ENCODE data around the gene NAV2.
A peak's percentile ranks its signal among the peaks of the same experiment; 100 is the strongest.

Gene NAV2

DNA sequence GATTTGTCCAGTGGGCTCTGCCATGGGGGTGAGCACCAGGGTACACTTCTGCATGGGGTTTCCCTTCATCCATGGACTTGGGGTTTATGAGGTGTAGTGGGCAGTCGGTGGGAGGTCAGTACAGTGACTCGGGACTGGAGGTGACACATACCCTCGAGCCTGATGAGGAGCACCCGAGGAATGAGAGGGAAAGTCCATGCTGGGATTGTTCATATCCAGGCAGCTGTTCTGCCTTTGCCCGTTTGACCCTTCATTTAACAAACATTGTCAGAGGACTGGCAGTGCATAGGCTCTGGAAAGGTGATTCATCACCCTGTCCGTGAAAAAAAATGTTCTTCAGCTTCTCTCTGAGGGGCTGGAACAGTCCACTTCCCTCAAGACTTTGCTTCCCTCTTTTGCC, 2.7 kb downstream of the NAV2 start:
- DNase-seq = no peak

DNA sequence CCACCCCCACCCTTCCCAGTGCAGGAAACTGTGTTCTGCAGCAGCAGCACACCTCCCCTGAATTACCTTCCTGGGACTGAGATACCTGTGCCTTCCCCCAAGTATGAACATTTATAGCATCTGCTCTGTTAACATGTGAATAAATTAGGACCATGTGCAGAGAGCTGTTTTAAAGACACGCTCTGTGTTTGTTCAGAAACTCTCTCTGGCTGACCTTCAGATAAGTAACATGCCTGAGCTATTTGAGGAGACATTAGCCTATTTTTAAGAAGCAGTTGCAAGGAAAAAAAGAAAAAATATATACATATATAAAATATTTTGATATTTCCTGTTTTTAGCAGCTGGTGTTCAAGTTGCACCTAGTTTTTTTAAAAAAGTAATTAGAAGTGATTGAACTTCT, 5.4 kb downstream of the NAV2 start:
- no peak for DNase-seq

DNA sequence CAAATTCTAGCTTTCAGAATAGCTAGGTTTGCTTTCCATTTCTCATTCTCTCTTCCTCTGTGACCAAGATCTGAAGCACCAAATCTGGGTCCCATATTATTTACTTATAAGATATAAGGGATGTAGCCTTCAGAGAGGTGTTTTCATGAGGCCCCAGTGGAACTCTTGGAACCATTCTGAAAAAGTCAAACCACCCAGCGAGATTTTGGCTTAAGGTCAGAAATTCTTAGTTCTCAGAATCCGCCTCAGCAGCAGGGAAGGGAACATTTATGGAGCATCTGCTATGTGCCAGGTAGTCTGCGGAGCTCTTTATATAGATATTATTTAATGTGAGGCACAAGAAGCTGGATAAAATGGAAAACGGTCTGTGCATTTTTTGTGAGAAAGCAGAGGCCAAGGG, 6.3 kb downstream of the NAV2 start:
- DNase-seq = no peak

DNA sequence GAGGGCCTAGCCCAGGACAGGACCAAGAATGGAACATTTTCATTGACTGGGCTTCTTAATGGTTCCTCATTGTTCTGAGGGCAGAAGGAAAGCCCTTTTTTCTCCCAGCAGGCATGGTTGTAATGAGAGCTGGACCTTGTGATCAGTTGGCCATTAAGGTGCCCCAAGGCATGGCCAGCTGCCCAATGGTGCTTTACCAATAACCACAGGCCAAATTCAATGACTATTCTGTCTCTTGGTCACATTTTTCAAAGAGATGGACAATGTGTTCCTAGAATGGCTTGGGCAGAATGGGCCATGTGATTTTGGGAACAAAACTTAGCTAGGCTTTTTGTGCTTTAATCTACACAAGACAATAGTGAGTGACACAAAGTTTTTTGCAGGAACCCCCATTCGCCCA, 7.3 kb downstream of the NAV2 start:
- DNase-seq = no peak

DNA sequence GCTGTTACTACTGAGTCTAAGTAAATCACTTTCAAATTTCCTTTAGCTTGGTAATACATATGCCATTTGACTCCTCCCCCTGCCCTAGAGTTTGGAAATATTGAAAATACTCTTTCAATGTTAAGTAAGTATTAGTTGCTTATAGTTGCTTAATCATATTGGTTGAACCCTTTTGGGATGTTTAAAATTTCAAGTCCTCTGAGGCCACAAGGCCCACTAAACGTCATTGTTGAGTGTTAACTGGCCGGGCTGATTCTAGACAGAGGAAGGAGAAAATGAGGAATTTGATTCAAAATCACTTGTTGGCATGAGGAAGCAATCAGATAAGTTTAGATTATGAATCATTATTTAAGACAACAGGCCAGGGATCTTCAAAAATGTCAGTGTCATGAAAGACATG, 8.5 kb downstream of the NAV2 start:
- DNase-seq = no peak

DNA sequence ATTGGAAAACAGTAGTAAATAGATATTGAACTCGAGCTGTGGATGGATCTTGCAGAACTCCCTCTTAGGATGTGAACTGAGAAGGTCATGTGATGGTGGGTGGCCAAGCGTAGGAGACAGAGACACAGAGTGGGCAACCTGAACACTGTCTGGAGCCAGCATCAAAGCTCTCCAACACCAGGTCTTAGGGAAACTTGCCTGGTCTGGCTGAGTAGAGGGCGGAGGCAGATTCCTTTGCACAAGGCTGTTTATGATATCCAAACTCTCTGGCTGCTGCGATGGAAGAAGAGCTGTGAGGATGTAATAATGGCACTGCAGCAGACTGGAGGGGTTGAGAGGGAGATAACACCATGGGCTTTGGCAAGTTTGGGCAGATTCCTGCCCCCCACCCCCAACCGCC, 10.1 kb downstream of the NAV2 start:
- no peak for DNase-seq

DNA sequence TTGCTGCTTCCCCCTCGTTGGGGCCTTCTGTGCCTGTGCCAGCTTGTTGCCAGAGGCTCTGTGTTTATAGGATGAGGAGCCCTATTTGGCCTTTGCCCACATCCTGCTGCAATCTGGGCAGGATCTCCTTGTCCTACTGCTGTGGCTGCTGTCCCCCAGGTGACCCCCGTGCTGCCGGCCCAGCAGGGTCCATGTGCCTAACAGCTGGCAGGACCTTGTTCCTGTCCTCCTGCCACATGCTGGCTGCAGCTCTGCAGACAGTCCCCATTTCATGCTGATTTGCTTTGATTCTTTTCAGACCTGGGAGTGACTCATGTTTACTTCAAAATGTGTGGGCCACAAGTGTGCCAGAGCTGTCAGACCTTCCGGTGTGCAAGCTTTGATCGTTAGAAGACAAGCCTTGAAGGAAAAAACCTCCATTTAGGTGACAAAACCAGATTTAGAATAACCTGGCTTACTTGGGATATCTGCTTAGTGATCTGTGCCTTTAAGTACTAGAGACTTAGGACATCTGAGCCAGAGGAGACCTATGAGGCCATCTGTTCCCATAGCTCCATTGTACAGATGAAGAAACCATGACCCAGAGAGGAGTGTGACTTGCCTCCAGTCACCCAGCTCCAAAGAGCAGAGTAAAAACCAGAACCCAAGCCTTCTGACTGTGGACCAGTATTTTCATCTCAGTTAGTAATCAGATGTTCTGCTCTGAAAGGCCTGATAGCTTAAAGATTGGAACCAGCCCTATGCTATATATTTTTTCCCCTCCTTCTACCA, 11.1 kb downstream of the NAV2 start:
- peak; percentile 47 for DNase-seq

DNA sequence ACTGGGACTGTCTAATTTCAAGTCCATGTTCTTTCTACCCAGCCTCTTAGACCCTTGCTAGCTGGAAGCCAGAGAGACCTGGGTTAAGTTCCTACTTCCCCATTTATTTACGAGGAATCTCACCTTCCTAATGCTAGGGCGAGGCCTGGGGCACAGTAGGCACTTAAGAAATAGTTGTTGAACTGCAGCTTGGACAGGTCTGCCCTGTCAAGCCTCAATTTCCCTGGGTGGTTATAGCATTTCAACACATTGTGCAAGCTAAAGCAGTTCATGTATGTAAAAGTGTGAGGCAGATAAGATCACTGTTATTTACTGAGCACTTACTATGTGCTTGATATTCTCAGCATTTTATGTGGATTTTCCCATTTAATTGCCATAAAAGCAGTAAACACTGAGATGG, 12.1 kb downstream of the NAV2 start:
- DNase-seq = no peak

DNA sequence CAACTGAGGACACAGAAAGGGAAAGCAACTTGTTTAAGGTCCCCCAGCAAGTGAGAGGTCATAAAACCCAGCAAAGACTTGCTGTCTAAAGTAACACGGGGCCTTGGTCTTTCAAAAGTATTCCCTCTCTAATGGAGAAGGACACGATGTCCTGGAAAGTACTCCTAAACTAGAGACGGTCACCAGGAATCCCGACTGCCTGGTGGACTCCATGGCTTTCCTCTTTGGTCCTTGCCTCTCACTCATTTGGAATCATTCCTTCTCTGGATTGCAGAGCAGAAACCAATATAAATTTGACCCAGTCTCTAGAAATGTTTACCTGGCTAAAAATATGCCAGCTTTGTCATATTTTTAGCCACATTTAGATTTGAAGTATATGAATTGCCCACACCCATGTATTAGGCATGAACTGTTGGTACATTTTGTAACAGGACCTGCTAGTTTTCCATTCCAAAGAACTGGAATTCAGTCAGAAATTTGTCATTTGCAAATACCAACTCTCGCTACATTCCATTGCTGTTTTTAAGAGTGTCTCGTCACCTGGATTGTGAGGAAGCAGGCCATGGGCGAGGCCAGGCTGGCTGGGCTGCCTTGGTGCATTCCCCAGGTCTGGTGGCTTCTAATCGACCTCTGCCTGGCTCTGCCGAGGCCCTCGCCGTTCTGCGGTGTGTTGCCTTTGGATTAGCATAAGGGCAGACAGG, 12.9 kb downstream of the NAV2 start:
- DNase-seq = peak; percentile 62

DNA sequence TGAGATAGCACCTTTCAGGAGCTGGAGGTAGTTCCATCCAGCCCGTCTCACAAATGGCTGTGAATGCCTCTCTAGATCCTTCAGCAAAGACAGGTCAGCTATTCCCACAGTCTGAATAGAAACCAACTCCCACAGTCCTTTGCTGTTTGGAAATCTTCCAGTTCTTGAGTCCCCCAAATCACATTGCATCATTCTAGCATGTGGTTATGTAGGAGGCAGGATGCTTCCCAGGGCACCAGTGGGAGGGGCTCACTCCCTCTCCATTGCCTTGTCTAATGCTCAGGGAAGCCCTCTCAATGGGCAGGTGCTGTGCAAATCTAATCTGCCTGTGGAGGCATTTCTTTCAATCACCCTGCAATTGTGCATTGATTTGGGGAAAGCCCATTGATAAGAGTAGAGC, 14.6 kb downstream of the NAV2 start:
- DNase-seq = no peak

DNA sequence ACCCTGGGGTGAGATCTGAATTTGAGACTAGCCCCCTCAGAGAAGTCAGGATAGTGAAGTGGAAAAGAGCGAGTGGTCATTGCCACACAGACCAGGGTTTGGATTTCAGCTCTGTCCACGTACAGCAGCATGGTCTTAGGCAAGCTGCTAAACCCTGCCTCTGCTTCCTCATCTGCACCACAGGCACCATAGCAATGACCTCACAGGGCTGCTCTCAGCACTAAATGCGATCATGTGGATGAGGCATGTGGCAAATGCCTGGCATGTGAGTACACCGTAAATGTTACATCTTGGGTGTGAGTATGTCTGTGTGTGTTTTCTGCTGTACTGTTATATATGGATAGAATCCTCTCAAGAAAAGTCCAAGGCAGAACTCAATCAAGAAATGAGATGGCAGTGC, 15.8 kb downstream of the NAV2 start:
- no peak for DNase-seq

DNA sequence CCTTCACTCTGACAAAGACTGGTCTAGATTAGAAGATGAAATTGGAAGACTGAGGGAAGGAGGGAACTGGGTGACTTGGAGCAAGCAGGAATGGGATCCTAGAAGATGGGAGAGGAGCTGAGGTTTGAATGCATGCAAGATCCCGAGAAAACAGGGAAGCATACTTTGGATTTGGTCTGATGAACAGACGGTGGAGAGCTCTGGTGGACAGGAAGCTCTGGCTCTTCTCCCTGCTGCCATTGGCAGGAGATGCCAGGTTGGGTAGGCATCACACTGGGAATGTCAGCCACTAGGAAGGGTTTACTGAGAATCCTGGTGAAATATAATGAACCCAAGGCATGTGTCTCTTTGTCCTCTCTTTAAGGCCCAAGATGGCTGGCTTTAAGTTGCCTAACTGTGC, 16.5 kb downstream of the NAV2 start:
- no peak for DNase-seq

DNA sequence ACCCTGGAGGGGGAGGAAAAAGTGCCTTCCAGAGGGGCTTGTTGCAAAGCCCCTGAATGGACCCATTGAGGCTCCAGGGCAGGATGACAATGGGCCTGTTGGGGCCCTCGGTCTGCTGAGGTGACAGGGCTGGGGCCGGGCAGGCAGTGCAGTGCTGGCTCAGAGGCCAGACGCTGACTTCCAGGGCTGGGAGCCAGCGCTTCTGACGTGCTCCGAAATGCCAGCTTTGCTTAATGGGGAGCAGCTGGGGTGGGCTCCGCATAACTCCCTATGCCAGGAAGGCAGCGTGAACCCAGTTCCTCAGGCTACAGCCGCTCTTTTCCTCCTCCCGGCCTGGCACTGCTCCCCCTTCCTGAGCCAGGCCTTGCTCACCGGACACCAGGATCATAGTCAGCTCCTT, 17.7 kb downstream of the NAV2 start:
- DNase-seq = peak; percentile 78

DNA sequence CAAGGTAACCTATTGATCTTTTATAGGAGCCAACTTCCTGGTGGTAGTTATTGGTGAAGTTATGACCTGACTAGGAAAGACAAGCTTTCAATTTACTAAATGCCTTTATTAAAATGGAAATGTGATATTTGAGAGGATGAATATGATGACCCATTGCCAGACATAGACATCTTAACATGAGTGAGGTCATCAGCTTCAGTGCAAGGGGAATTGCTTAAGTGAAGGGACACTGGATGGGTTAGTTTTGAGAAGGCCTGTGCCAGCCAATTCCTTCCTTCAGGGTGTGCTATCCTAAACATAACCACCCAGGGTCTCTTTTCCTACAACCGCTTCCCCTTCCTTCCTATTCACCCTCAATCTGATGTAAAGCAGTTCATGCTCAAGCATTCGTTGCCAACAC, 21.5 kb downstream of the NAV2 start:
- no peak for DNase-seq

DNA sequence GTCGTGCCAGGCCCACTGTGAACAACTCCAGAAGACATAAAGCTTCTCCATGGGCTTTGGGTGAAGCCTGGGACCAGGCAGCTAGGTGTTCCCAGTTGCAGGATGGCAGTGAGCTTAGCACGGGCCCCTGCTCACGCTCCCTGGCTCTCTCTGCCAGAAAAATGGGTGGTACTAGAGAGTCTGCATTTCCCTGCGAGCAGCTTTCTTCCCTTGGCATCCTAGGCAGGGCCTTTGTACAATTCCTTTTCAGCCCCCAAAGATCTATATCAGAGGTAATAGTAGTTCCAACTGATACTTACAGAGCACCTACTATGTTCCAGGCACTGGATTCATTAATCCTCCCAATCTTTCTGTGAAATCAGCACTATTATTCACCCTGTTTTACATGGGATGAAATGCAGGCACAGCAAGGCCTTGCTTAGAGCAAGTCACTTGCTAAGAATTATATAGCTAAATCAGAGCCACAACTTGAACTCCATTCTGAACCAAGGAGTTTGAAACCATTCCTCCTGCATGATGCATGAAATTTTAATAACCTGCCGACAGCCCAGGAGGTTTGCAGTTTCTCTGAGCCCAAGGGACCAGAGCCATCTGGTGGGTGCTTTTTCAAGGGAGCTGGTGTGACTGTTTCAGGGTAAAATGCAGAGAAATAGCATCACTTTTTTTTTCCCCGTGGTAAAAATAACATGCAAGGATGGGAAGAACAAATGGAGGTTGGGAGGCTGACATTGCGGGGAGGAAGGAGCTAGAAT, 22.7 kb downstream of the NAV2 start:
- DNase-seq = no peak

DNA sequence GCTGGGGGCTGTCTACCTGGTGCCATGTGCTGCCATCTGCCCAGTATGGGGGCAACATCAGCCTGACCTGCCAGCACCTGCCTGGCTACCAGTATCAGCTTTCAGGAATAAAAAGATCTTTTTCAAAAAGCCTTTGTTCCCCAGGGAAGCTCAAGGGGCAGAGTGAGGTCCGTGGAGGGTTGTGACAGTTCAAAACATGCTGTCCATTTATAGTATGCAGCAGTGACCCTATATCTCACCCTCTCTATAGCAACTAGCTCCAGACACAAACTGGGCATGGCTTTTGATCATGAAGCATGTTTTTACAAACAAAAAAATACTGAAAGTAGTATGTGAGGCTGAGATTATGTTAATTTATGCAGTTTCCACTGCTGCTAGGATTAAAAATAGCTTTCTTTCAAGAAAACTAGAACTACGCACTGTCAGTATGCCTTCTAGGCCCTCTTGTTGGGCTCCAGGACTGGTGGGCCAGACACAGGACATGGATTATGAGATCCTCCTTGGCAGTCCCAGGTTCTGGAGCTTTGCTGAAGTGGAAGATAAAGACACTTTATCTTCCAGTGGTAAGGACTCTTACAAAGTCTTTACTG, 23.4 kb downstream of the NAV2 start:
- no peak for DNase-seq

DNA sequence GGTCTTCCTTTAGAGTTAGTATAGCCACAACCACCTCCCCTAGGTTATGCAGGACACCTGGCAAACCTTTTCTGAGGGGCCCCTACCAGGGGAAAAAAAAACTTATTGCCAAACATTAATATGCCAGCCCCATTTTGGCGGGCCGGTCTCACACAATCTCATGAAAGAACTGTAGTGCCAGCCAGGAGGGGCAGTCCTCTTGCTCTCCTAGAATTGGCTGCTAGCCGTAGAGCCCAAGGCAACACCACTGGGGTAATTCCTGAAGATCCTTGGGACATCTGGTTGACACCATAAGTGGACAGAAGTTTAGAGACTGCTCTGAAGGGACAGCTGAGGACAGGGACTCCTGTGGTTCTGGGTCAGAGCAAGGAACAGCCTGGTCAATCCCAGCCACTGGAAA, 24.2 kb downstream of the NAV2 start:
- DNase-seq = no peak

DNA sequence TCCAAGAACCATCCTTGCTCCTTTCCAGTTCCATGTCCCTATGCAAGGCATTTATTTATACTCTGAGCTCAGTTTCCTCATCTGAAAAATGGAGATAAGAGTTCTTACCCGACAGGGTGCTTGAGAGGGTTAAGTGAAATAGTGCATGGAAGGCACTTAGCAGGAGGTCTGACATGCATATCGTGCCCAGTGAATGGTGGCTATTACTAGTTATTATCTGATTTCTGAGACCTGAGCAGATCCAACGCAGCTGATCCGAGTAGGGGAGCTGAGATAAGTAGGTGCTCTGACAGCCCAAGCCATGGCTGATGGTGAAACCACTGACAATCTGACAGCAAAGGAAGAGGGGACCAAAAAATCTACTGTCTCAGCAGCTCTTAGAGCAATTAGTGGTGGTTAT, 24.9 kb downstream of the NAV2 start:
- no peak for DNase-seq

DNA sequence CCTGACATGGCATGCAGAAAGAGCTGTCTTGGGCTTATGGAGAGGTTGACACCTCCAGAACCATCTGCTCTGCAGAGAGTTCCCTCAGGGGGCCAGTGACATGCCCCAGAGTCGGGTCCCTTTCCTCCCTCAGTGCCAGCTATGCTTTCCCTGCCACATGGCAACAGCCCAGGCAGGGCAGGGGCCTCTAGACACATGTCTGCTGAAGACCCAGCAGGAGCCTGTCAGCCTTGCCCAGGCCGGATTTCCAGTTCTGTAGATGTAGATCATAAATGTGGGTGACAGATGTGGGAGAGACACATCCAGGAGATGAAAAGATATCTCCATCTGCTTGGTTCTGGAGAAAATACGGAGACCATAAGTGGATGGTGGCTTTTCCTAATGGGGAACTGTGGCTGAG, 25.5 kb downstream of the NAV2 start:
- no peak for DNase-seq

DNA sequence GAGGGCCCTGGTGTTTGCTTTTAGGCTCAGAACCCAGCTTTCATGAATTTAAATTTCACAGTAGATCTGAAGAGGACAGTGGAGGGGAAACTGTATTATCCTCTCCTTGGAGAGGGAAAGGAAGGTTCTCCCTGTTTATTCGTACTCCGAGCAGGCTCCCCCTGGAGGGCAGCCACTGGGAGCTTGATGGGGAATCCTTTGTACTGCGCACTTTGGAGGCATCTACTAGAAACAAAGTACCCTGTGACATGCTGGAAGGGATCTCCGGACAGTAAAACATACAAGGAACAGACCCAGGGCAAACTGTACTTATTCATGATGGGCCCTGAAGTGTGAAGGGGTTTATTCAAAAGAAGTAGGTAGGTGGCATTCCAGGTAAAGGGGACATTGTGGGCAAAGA, 27.2 kb downstream of the NAV2 start:
- DNase-seq = no peak

DNA sequence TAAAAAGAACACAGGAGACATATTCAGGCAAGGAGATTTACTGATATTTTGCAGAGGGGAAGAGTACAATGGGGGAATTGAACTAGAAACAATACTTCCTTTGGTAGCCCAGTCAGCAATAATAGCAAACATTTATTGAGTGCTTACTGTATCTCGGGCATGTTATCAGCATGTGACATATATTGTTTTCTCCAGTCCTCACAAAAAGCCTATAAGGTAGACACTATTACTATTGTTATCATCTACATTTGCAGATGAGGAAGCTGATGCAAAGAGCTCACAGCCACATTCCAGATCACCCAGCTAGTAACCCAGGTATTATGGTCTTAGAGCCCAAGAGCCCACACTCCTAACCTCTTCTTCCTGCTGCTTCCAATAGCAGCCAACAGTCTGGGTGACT, 27.9 kb downstream of the NAV2 start:
- DNase-seq = no peak

DNA sequence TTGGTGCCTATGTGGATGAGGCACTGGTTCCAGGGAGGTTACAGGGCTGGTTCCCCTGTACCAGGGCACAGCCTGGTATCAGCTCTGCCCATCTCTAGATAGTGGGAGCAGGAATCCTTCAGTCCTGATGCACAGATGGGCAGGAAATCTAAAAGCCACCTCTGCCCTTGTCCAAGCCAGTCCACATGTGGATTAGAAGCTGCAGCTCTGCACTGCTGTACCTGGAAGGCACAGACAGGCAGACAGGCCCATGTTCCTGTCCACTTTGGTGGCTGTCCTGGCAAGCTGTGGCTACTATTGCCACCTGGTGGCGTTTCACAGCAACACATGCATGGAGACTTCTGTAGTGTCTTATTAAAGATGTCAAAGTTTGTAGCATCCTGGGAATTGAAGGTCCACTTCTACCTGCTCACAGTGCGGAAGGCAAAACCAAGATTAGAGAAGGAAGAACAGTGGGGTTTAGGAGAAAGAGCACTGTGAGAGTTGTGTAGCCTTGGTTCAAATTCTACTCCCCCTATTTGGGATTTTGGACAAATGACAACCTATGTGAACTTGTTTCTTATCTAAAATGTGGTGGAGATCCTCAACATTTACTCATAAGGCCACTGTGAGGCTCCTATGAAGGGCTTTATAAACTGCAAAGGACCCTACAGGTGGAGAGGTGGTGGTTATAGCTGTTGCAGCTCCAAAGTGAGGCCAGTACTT, 30.1 kb downstream of the NAV2 start:
- DNase-seq = peak; percentile 86

DNA sequence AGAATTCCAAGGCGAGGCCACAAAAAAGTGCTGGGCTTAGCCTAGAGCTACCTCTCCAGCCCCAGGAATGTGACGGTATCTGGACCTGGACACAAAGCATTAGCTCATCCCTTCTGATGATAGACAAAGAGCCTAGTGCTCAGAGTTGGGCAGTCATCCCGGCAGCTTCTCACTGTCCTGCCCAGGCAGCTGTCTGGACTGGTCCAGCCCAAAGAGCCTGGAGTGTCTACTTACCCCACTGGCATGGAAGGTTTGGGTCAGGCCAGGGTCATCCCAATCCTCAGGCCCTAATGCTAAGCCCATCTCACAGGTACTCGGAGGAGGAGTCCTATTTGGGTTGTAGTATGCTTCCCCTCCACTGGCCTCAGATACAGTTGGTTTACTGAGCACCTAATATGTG, 31.0 kb downstream of the NAV2 start:
- no peak for DNase-seq
